Mesothelial cell of epicardium (in vitro differentiated cells): ENCODE data around the gene DNAL4. TPM values are rescaled to one million over a fixed set of nuclear protein-coding genes. Genes with fewer than 3 reads are reported as not detected.

Experiments used
- DNase-seq, 2 experiments: peaks; one replicate each; pipeline ENCODE4 v3.0.0; 2021; ENCODE audit warnings: low spot score in 2 of 2; ENCODE audit not compliant: unreplicated experiment in 2 of 2
- H3K27ac Mint-ChIP-seq: 2 replicates; pipeline ENCODE4 v1.8.0; 2021; ENCODE audit warnings: mixed read lengths
- H3K27me3 Mint-ChIP-seq: 2 replicates; pipeline ENCODE4 v1.8.0; 2021; ENCODE audit warnings: low read depth, mixed read lengths
- H3K36me3 Mint-ChIP-seq: 2 replicates; pipeline ENCODE4 v1.8.0; 2021; ENCODE audit warnings: mixed read lengths
- H3K4me1 Mint-ChIP-seq: 2 replicates; pipeline ENCODE4 v1.8.0; 2021; ENCODE audit warnings: mixed read lengths
- H3K4me3 Mint-ChIP-seq: 2 replicates; pipeline ENCODE4 v1.8.0; 2021; ENCODE audit warnings: mild to moderate bottlenecking, moderate library complexity, mixed read lengths
- H3K9me3 Mint-ChIP-seq: 2 replicates; pipeline ENCODE4 v1.8.0; 2021; ENCODE audit warnings: mixed read lengths
- total RNA-seq: library from RNA; stranded (reverse); gene quantifications from 3 replicates; pipeline ENCODE4 v1.2.1, GENCODE V29; 2021
- TF ChIP-seq, protein P1 (sequence below): fragments of 200-600 bp; sonication (generic); IDR thresholded peaks from one replicate; pipeline ENCODE4 v1.5.0; 2021; ENCODE audit warnings: antibody characterized with exemption; ENCODE audit not compliant: unreplicated experiment

DNAL4 gene
- total RNA-seq, 1 donor from 2014 or later: 15.9 TPM

DNA sequence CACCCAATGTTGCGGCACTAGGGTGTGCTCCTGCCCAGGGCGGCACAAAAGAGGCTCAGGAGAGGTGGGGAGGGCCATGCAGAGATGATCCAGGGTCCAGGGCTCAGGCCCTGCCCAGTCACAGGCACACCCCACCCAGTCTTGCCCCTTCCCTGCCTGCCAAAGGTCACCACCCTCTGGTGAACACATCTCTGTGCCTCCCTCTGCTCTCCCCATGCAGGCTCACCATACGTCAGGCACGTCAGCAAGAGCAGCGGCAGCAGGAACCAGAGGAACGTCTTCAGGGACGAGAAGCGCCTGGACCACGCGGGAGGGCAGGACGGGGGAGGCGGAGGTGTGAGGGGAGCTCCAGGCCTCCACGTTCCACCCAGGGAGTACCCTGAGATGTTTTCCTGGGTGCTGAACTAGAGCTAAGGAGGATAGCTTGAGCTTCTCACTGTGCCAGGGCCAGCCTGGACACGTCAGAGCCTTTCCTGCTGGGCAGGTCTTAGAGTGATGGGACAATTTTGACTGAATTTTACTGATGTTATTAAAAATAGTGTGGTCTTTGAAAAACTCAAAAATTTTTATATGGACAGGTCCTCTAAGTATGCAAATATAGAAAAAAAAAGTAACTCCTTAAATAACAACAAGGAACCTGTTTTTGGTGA, 45.3 kb downstream of the DNAL4 start:
- peak overlapping the region; percentile 43 for H3K27ac Mint-ChIP-seq
- no peaks in the 10 kb centered on the region for H3K9me3 Mint-ChIP-seq
- H3K4me1 Mint-ChIP-seq: peaks cover under 1% of the 10 kb centered on the region
- H3K36me3 Mint-ChIP-seq: peaks cover 27% of the 10 kb centered on the region
- H3K27me3 Mint-ChIP-seq: no peaks in the 10 kb centered on the region
- no peak for DNase-seq
- no peak overlapping the region for H3K4me3 Mint-ChIP-seq
- TF ChIP-seq, protein P1, sequence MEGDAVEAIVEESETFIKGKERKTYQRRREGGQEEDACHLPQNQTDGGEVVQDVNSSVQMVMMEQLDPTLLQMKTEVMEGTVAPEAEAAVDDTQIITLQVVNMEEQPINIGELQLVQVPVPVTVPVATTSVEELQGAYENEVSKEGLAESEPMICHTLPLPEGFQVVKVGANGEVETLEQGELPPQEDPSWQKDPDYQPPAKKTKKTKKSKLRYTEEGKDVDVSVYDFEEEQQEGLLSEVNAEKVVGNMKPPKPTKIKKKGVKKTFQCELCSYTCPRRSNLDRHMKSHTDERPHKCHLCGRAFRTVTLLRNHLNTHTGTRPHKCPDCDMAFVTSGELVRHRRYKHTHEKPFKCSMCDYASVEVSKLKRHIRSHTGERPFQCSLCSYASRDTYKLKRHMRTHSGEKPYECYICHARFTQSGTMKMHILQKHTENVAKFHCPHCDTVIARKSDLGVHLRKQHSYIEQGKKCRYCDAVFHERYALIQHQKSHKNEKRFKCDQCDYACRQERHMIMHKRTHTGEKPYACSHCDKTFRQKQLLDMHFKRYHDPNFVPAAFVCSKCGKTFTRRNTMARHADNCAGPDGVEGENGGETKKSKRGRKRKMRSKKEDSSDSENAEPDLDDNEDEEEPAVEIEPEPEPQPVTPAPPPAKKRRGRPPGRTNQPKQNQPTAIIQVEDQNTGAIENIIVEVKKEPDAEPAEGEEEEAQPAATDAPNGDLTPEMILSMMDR: no peak

DNA sequence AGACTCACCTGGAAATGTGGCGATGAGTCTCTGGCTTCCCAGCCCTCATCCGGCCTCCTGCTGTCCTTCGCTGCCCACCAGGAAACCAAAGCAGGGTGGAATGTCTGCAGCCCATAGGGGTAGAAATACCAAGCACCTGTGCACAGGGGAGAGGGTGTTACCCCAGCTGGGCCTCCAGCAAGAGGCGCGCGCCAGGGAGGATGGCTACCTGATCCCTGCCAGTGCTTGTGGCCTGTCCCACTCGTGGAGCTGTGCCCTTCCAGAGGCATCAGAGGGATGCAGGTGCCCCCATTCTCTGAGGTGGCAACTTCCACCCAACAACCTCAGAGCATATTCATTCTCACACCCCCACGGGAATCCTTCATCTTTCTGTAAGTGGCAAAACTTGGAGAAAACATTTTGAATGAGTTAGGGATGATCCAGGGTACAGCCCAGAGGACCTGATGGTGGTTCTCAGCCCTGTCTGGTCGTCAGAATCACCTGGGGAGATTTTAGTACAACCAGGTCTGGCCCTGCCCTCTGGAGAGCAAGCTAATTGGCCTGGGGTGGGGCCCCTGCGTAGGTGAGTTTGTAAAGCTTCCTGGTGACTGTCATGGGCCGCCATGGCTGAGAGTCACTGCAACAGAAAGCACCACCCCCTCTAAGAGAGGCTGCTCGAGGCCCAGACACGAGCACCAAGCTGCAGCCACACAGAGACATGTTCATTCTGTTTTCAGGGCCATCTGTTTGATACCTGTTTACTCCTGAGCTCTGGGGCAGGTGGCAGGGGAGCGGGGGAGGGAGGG, 48.1 kb downstream of the DNAL4 start:
- DNase-seq: no peak
- H3K4me1 Mint-ChIP-seq: no peaks in the 10 kb centered on the region
- H3K36me3 Mint-ChIP-seq: peaks cover 30% of the 10 kb centered on the region
- H3K9me3 Mint-ChIP-seq: no peaks in the 10 kb centered on the region
- TF ChIP-seq, protein P1: no peak
- H3K27me3 Mint-ChIP-seq: no peaks in the 10 kb centered on the region
- H3K4me3 Mint-ChIP-seq: no peak overlapping the region
- no peak overlapping the region for H3K27ac Mint-ChIP-seq

DNA sequence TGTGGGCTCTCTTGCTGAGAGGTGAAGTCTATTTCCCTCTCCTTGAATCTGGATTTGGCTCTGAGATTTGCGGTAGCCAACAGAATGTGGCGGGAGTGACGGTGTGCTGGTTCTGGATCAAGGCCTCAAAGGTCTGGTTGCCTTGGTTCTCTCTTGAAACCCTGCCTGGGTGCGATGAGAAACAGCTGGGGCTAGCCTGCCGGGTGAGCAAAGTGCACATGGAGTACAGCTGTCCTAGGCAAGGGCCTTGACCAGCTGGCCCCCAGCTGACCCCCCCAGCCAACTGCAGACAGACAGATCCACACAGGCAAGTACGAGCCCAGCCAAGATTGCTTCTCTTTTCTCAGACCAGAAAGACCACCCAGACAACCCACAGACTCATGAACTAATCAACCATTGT, 49.0 kb downstream of the DNAL4 start:
- TF ChIP-seq, protein P1: no peak
- no peaks in the 10 kb centered on the region for H3K27me3 Mint-ChIP-seq
- peaks cover 26% of the 10 kb centered on the region for H3K36me3 Mint-ChIP-seq
- H3K4me1 Mint-ChIP-seq: no peaks in the 10 kb centered on the region
- no peak overlapping the region for H3K27ac Mint-ChIP-seq
- H3K9me3 Mint-ChIP-seq: no peaks in the 10 kb centered on the region
- DNase-seq: no peak
- no peak overlapping the region for H3K4me3 Mint-ChIP-seq

DNA sequence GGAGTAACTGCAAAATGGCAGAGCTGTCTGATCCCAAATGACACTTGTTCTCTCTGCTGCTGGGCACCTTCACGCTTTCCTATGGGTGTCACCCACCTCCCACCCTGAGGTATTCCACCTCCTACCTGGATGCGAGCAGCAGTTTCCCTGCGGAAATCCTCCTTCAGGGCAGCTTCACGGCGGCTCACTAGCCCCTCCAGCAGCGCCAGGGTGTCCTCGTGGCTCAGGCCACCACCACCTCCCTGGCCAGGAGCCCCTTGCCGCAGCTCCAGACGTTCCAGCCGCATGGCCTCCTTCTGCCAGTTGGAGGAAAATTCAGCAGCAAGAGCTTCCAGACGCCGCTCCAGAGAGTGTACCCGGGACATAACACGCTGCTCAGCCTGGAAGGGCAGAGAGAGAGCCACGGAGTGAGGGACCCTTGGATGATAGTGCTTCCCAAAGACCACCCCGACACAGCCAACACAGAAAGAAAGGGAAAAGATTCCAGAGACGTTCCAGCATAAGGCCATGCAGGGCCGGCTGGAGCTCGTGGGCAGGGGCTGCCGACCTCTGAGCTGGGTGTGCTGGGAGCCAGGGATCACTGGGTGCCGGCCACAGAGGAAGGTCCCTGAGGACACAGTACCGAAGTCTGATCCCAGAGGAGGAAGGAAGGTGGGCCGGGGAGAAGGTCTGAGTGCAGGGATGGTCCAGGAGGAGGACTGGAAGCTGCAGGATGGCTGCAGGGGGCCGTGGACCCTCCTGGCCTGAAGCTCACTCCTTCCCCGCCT, 51.6 kb downstream of the DNAL4 start:
- H3K4me3 Mint-ChIP-seq: no peak overlapping the region
- DNase-seq: no peak
- peaks cover 29% of the 10 kb centered on the region for H3K36me3 Mint-ChIP-seq

DNA sequence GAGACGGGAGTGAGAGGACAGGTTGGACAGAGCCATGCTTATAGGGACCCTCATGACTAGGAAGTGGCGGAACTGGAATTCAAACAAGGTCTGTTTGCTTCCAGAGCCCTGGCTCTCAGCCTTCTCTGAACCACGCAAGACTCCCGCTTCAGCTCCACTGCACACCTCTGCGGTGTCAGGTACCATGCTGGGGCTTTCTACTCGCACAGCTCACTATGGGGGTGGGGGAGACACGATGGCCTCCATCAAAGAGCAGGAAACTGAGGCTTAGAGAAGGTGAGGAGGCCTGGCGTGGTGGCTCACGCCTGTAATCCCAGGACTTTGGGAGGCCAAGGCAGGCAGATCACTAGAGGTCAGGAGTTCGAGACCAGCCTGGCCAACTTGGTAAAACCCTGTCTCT, 52.4 kb downstream of the DNAL4 start:
- H3K27me3 Mint-ChIP-seq: no peaks in the 10 kb centered on the region
- no peak overlapping the region for H3K27ac Mint-ChIP-seq
- H3K36me3 Mint-ChIP-seq: peaks cover 32% of the 10 kb centered on the region
- no peak overlapping the region for H3K4me3 Mint-ChIP-seq
- TF ChIP-seq, protein P1: no peak
- no peaks in the 10 kb centered on the region for H3K4me1 Mint-ChIP-seq
- no peaks in the 10 kb centered on the region for H3K9me3 Mint-ChIP-seq
- DNase-seq: no peak

More for the DNA sequence above, 51.6 kb downstream of the DNAL4 start:
- TF ChIP-seq, protein P1: no peak
- H3K27ac Mint-ChIP-seq: no peak overlapping the region
- H3K4me1 Mint-ChIP-seq: no peaks in the 10 kb centered on the region
- no peaks in the 10 kb centered on the region for H3K9me3 Mint-ChIP-seq
- H3K27me3 Mint-ChIP-seq: no peaks in the 10 kb centered on the region
